ENCODE data around the gene KRTAP9-3.
"Not testable (repeated sequence)": the region's sequence is repeated elsewhere in the genome, so short reads cannot be mapped to it uniquely, and the experiment has no call there.

Gene KRTAP9-3, protein sequence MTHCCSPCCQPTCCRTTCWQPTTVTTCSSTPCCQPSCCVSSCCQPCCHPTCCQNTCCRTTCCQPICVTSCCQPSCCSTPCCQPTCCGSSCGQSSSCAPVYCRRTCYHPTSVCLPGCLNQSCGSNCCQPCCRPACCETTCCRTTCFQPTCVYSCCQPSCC

DNA sequence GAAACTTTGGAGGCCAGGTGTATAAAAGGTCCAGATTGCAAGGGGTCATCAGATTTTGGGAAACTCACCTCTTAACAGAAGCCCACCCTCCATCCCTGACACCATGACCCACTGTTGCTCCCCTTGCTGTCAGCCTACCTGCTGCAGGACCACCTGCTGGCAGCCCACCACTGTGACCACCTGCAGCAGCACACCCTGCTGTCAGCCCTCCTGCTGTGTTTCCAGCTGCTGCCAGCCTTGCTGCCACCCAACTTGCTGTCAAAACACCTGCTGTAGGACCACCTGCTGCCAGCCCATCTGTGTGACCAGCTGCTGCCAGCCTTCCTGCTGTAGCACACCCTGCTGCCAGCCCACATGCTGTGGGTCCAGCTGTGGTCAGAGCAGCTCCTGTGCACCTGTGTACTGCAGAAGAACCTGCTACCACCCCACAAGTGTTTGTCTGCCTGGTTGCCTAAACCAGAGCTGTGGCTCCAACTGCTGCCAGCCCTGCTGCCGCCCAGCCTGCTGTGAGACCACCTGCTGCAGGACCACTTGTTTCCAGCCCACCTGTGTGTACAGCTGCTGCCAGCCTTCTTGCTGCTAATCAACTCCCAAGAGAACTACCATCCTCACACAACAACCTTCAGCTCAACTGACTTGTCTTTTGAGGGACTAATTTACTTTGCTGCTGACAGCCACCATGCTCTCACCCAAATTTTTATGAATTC lies at the start of gene KRTAP9-3:
TSS of gene KRTAP9-3 (plus strand) at position 51 of the 707 bp plus-strand sequence. CDS start at position 104, 53 bp downstream.
- H3K4me3 ChIP-seq (replicated peaks; ENCODE audit: low read depth, low read length); DNase-seq (ENCODE audit: low read depth): not testable (repeated sequence)

DNA sequence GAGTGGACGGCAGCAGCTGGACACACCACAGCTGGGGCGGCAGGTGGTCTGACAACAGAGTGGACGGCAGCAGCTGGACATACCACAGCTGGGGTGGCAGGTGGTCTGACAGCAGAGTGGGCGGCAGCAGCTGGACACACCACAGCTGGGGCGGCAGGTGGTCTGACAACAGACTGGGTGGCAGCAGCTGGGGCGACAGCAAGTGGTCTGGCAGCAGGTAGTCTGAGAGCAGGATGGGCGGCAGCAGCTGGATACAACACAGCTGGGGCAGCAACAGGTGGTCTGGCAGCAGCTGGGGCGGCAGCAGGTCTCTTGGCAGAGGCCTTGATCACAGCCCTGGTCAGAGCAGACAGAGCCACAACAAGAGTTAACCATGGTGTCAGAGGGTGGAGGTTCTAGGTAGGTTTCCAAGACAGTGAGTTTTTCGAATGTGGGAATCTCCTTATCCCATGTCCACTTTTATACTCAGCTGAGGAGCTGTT lies 47.7 kb upstream of the KRTAP9-3 start, which contains the start of gene KRTAP4-1:
TSS of gene KRTAP4-1 (minus strand) at position 432 of the 482 bp plus-strand sequence. CDS start at position 375, 57 bp downstream.
- no peak for DNase-seq (ENCODE audit: low read depth)
- H3K4me3 ChIP-seq (replicated peaks; ENCODE audit: low read depth, low read length) = no peak within 1 kb of the TSS
- TF ChIP-seq, protein P1, sequence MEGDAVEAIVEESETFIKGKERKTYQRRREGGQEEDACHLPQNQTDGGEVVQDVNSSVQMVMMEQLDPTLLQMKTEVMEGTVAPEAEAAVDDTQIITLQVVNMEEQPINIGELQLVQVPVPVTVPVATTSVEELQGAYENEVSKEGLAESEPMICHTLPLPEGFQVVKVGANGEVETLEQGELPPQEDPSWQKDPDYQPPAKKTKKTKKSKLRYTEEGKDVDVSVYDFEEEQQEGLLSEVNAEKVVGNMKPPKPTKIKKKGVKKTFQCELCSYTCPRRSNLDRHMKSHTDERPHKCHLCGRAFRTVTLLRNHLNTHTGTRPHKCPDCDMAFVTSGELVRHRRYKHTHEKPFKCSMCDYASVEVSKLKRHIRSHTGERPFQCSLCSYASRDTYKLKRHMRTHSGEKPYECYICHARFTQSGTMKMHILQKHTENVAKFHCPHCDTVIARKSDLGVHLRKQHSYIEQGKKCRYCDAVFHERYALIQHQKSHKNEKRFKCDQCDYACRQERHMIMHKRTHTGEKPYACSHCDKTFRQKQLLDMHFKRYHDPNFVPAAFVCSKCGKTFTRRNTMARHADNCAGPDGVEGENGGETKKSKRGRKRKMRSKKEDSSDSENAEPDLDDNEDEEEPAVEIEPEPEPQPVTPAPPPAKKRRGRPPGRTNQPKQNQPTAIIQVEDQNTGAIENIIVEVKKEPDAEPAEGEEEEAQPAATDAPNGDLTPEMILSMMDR (IDR thresholded peaks at IDR 0.05; ENCODE audit: low read length, missing control alignments) = no peak

GRCh38 chr17:41185001-41185400 lies 47.2 kb upstream of the KRTAP9-3 start:
- TF ChIP-seq, protein P1 (IDR thresholded peaks at IDR 0.05; ENCODE audit: low read length, missing control alignments) = no peak
- DNase-seq (ENCODE audit: low read depth) = no peak
- no peak overlapping the region for H3K4me3 ChIP-seq (replicated peaks; ENCODE audit: low read depth, low read length)

DNA sequence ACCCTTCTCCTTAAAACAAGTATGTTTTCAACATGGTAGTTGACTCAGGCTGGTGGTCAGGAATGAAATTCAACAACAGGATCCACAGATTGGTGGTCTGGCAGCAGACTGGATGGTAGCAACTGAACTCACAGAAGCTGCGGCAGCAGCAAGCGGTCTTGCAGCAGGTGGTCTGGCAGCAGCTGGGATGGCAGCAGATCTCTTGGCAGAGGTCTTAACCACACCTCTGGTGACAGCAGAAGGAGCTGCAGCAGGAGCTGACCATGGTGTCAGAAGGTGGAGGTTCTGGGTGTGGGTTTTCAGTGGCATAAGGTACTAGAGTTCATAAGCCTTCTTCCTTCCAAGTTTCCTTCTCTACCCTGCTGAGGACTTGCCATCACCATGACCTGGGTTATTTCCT lies 45.4 kb upstream of the KRTAP9-3 start:
- TF ChIP-seq, protein P1 (IDR thresholded peaks at IDR 0.05; ENCODE audit: low read length, missing control alignments) = no peak
- DNase-seq (ENCODE audit: low read depth) = no peak

GRCh38 chr17:41189837-41190318 lies 42.4 kb upstream of the KRTAP9-3 start, which contains the start of gene KRTAP9-1:
Gene KRTAP9-1 (plus strand): TSS chr17:41189887. CDS start chr17:41189887, 0 bp downstream.
- not testable (repeated sequence) for H3K4me3 ChIP-seq (replicated peaks; ENCODE audit: low read depth, low read length); DNase-seq (ENCODE audit: low read depth)

More for the DNA sequence above, 45.4 kb upstream of the KRTAP9-3 start:
- H3K4me3 ChIP-seq (replicated peaks; ENCODE audit: low read depth, low read length) = no peak overlapping the region

GRCh38 chr17:41190328-41190727 lies 41.9 kb upstream of the KRTAP9-3 start:
- TF ChIP-seq, protein P1 (IDR thresholded peaks at IDR 0.05; ENCODE audit: low read length, missing control alignments) = no peak
- no peak for DNase-seq (ENCODE audit: low read depth)
- H3K4me3 ChIP-seq (replicated peaks; ENCODE audit: low read depth, low read length) = no peak overlapping the region

DNA sequence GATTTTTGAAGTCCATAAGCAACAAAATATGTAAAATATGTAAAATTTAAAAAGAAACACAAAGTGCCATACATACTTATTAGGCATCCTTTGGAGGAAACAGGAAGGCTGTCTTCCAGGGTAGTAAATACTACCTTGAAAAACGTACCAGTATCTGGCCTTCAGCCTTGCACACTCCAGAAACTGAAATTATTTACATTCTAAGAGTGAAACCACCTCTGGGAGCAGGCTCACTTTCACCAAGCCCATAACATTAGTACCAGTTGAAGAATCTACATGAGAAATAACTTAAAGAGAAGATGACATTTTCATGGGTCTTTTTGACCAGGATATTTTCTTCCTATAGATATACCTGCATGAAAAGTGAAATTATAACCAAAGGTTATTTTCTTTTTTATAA lies 36.2 kb upstream of the KRTAP9-3 start:
- DNase-seq (ENCODE audit: low read depth) = no peak
- TF ChIP-seq, protein P1 (IDR thresholded peaks at IDR 0.05; ENCODE audit: low read length, missing control alignments) = no peak
- H3K4me3 ChIP-seq (replicated peaks; ENCODE audit: low read depth, low read length) = no peak overlapping the region

All from fibroblast of pulmonary artery (primary cell).